ENCODE measurements around the gene DPP9. TPM values are rescaled to one million over a fixed set of nuclear protein-coding genes. Genes with fewer than 3 reads are reported as not detected.

Gene DPP9
- total RNA-seq, 1 experiment from 2014 or later, result 72.8 TPM

- no peak for DNase-seq (ENCODE audit: low spot score)
Observed at GRCh38 chr19:4740092-4740491, 16.4 kb upstream of the DPP9 start.

GRCh38 chr19:4738734-4739133, 15.1 kb upstream of the DPP9 start:
- DNase-seq (ENCODE audit: low spot score), result no peak

- no peak for DNase-seq (ENCODE audit: low spot score)
Observed at GRCh38 chr19:4737955-4738600, 14.4 kb upstream of the DPP9 start.

GRCh38 chr19:4733755-4734345, 10.2 kb upstream of the DPP9 start:
- DNase-seq (ENCODE audit: low spot score), result no peak

- DNase-seq (ENCODE audit: low spot score), result peak; percentile 51
Observed at GRCh38 chr19:4732680-4733114, 9.1 kb upstream of the DPP9 start.

- peak; percentile 38 for DNase-seq (ENCODE audit: low spot score)
Observed at GRCh38 chr19:4730740-4731171, 7.1 kb upstream of the DPP9 start.

- no peak for DNase-seq (ENCODE audit: low spot score)
Observed at GRCh38 chr19:4728871-4729270, 5.2 kb upstream of the DPP9 start.

GRCh38 chr19:4722671-4723594, 709 bp downstream of the DPP9 start:
- no peak for DNase-seq (ENCODE audit: low spot score)

GRCh38 chr19:4721196-4721595, 2.4 kb downstream of the DPP9 start:
- no peak for DNase-seq (ENCODE audit: low spot score)

- no peak for DNase-seq (ENCODE audit: low spot score)
Observed at GRCh38 chr19:4720037-4720700, 3.5 kb downstream of the DPP9 start.

GRCh38 chr19:4719499-4719866, 4.2 kb downstream of the DPP9 start:
- no peak for DNase-seq (ENCODE audit: low spot score)

- no peak for DNase-seq (ENCODE audit: low spot score)
Observed at GRCh38 chr19:4717966-4718701, 5.5 kb downstream of the DPP9 start.

- peak; percentile 81 for DNase-seq (ENCODE audit: low spot score)
Observed at GRCh38 chr19:4717191-4717965, 6.3 kb downstream of the DPP9 start.

GRCh38 chr19:4715529-4716221, 8.0 kb downstream of the DPP9 start:
- peak; percentile 33 for DNase-seq (ENCODE audit: low spot score)

GRCh38 chr19:4715178-4715528, 8.5 kb downstream of the DPP9 start:
- peak; percentile 61 for DNase-seq (ENCODE audit: low spot score)

GRCh38 chr19:4714016-4714415, 9.6 kb downstream of the DPP9 start:
- no peak for DNase-seq (ENCODE audit: low spot score)

- peak; percentile 89 for DNase-seq (ENCODE audit: low spot score)
Observed at GRCh38 chr19:4713384-4713951, 10.2 kb downstream of the DPP9 start.

- DNase-seq (ENCODE audit: low spot score), result no peak
Observed at GRCh38 chr19:4712771-4713170, 10.9 kb downstream of the DPP9 start.

- DNase-seq (ENCODE audit: low spot score), result no peak
Observed at GRCh38 chr19:4711211-4711610, 12.4 kb downstream of the DPP9 start.

GRCh38 chr19:4710281-4710600, 13.4 kb downstream of the DPP9 start:
- DNase-seq (ENCODE audit: low spot score), result no peak
